GM18499 (cell line): Measurements from ENCODE around the gene EMID1.

Source experiments
- ATAC-seq: cut with Tn5 transposase; IDR thresholded peaks from one replicate; pipeline ENCODE4 v1.9.1; 2021; ENCODE audit warnings: moderate number of reproducible peaks; ENCODE audit not compliant: insufficient read depth, unreplicated experiment

The EMID1 gene

GRCh38 chr22:29193021-29193420 is 12.7 kb upstream of the EMID1 start:
- ATAC-seq, result no peak

- no peak for ATAC-seq
These were observed 11.5 kb upstream of the EMID1 start for GRCh38 chr22:29194184-29194583.

GRCh38 chr22:29195118-29195963 is 10.4 kb upstream of the EMID1 start:
- ATAC-seq, result no peak

GRCh38 chr22:29195964-29196666 is 9.6 kb upstream of the EMID1 start:
- no peak for ATAC-seq

DNA sequence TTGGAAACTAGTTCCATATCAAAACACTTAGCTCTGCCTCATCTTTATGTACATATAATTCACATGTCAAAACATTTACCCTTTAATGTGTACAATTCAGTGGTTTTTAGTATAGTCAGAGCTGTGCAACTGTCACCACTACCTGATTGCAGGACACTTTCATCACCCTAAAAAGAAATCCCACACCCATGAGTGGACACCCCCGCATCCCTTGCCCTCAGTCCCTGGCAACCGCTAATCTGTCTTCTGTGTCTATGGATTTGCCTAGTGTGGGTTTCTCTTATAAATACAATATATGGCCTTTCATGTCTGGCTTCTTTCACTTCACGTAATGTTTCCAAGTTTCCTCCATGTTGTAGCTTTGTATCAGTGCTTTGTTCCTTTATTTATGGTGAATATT is 8.6 kb upstream of the EMID1 start:
- no peak for ATAC-seq

- ATAC-seq, result no peak
These were observed 7.5 kb upstream of the EMID1 start for GRCh38 chr22:29198240-29198639.

- ATAC-seq, result no peak
These were observed 5.8 kb upstream of the EMID1 start for GRCh38 chr22:29199702-29200400.

- ATAC-seq, result no peak
These were observed 4.8 kb upstream of the EMID1 start for GRCh38 chr22:29200901-29201300.

DNA sequence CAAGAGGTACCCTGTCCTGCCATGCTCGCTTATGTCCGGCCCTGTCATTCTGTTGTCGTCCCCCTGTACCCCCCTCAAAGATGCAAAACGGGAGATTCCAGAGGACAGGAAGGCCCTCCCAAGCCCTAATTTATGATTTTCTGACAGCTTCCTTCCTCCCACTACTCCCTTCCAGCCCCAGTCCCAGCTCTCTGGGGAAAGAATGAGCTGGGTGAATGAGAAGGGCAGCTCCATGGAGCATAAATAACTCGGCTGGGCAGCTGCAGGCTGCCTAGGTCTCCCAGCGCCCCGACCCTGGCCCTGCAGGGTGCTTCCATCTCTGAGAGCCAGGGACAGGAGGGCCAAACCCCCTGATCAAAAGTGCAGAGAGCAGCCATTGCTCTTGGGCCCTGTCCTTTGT is 3.9 kb upstream of the EMID1 start:
- no peak for ATAC-seq

DNA sequence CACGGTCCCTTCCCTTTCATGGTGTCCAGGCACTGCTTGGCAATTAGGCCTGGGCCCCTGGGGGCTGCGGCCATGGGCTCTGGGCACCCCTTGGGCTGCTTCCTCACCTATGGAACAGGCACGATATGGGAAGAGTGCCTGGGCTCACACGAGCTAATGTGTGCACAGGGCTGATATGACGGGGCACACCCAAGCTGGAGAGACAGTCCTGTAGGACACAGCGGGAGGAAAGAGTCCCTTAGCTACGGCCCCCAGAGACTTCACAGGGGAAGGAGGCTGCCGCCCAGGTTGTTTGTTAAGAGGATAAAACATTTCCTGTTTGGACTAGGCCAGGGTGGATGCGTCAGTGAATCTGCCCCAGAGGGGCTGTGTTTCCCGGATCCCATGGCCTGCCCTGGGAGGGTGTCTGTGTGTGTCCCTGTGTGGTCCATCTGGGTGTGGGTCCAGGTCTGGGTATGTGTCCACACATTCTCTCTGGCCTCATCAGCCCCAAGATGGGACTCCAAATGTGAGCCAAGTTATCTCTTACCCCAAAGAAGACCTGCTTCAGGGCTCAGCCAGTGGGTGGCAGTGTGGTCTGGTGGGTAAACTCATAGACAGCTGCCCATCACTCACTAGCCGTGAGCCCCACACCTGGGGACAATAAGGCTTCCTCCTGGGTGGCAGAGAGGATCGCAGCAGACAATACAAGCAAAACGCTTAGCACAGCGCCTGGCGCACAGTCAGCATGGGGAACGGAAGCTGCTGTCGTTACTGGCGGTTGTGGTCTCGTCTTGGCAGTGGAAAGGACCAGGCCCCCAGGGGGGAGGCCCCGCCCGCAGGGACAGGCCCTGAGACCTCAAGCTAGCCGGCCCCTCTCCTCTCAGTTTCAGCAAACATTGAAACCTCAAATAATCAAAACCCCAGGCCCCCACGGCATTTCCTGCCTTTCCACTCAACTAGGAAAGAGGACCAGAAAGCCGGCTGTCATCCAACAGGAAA is 3.2 kb upstream of the EMID1 start:
- ATAC-seq, result peak; percentile 59

DNA sequence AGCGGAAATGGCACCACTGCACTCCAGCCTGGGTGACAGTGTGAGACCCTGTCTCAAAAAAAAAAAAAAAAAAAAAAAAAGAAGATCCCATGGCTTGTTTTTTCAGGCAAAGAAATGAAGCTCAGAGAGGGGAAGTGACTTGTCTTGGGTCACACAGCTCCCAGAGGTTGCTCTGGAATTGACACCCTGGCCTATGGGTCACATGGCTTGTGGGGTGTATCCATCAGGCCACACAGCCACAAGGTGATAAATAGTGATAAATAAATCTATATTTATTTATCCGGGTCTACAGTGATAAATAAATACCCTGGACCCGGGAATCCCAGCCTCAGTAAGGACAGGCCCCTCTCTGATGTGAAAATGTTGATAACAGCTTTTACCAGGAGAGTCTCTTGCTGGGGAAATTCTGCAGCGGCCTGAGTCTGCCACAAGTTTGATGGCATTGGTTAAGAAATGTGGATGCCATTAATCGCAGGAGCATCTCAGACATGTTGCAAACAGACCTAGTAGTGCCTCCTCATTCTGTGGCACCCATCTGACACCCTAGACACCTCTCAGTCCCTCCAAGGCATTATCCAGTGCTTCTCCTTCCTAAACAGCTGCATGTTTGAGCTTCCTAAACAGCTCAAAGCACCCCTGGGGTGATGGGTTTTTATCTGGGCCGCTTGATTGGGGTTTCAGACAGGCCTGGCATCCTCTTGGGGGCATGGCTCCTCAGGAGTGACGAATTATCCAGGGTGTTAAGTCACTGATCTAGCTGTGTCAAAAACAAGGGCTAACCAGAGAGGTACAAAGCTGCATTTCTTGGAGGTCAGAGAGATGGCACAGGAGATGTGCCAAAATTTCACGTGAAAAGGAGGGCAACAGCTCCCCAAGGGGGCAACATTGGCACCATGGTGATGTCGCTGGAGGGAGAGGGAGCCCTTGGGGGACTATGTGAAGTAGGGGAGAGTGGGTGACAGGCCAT is 1.9 kb upstream of the EMID1 start:
- ATAC-seq, result no peak

GRCh38 chr22:29204455-29205183 is 1.1 kb upstream of the EMID1 start:
- ATAC-seq, result no peak

DNA sequence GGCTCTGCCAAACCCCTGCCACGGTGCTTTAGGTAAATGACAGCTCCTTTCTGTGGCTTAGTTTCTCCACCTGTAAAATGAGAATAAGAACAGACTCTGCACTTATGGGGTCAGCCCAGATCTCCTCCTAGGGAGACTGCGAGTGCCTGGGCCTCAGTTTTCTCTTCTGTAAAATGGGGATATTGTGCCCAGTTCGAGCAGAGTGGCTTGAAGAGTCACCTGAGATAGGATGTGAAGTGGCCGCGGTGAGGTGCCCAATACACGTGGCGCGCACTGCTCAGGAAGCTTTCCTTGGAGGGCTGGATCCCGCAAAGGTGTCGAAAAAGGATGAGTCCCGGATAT is 473 bp upstream of the EMID1 start:
- no peak for ATAC-seq

DNA sequence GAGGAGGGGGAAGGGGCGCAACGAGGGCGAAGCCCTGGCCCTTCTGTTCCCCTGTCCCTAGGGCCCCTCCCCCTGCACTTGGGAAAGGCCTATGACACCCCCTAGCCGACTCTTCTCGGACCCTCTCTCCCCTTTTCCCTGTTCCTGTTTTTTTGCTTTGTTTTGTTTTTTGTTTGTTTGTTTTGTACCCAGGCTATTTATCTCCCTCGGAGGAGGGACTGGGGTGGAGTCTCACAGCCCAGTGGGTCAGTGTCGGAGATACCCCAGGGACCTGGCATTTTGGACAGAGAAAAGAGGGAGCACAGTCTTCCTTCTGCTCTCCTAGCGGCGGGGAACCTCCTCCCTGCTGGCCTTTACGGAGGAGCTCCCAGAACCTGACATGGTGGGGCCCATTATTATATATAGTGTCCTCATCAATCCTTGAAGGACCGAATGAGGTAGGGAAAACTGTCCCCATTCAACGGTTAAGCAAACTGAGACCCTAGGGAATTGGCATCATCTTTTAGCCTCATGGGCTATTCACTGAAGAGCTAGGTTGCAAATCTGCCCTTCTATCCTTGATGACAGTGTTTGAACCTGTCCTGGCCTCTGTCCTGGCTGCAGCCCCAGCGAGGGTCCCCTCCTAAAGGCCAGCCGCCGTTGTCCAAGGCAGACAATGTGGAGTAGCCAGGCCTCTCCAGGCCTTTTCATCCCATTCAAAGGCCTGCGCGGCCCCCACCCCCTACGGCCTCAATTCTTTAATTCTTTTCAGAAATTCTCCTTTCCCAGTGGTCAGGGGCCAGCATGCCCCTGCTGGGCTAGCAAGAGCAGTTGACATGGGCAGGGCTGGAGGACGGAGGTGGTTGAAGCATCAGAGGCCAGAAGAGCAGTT is 911 bp downstream of the EMID1 start:
- ATAC-seq, result no peak

- no peak for ATAC-seq
These were observed 1.5 kb downstream of the EMID1 start for GRCh38 chr22:29207243-29207550.

- ATAC-seq, result no peak
These were observed 2.1 kb downstream of the EMID1 start for GRCh38 chr22:29207562-29208501.

DNA sequence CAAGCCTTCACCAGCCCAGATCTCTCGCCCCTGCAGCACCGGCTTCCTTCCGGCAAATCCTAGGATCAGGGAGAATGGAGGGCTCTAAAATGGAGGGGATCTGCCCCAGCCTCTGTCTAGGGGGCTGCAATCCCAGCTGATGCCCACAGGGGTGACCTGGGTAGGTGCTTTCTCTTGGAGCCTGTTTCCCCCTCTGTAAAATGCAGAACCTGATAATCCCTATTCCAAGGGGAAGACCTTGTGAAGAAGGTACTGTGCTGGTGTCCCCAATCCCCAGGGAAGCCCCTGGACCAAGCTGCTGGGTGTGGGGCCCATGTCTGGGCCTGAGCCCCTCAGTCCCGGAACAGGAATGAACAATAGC is 2.8 kb downstream of the EMID1 start:
- ATAC-seq, result no peak
